SH-SY5Y (cell line): ENCODE results near the gene SLC23A2.

Experiments used
- GATA2 ChIP-seq: IDR thresholded peaks from 2 replicates; pipeline ENCODE4 v1.6.1; 2011; ENCODE audit warnings: mild to moderate bottlenecking, low read depth, low read length
- GATA3 ChIP-seq: IDR thresholded peaks from 2 replicates; pipeline ENCODE4 v1.6.1; 2011; ENCODE audit warnings: low read depth, mild to moderate bottlenecking, low read length, moderate library complexity

- TF ChIP-seq GATA3 (no peak), GATA2 (no peak)
Measured at GRCh38 chr20:4920131-4920530, 81.2 kb downstream of the SLC23A2 start.
